ENCODE measurements around the gene CHP2.

GRCh38 chr16:23741675-23742303 is 13.0 kb upstream of the CHP2 start:
- TF ChIP-seq CTCF (IDR thresholded peaks at IDR 0.05) (no peak), POLR2A (IDR thresholded peaks at IDR 0.05) (no peak)

All from testis (tissue), 2 donors.